Kasumi-1 (cell line): ENCODE results near the gene FRMD6.
A peak's percentile ranks its signal among the peaks of the same experiment; 100 is the strongest.
"Not testable (repeated sequence)": the region's sequence is repeated elsewhere in the genome, so short reads cannot be mapped to it uniquely, and the experiment has no call there.

Experiments
- DNase-seq, 2 experiments: peaks; one replicate each; lab custom pipeline; 2025; lab: John Stamatoyannopoulos, UW

FRMD6 gene

DNA sequence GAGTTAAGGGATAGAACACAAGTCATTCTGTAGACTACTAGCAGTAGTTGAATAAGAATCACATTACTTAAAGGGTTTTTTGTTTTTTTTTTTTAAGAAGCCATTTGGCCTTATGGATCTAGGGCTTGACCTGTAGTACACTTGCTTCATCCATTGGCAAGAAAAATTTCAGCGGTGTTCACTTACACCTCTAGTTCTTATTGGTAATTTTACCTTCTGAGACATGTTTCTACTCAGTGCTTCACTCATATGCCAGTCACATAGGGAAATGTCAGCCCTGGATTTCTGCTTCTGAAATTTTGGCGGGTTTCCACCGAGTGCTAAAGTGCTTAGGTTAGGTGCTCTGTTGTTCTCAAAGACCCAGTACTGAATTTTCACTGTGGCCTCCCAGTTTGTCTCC lies 72.9 kb downstream of the FRMD6 start:
- DNase-seq: no peak

DNA sequence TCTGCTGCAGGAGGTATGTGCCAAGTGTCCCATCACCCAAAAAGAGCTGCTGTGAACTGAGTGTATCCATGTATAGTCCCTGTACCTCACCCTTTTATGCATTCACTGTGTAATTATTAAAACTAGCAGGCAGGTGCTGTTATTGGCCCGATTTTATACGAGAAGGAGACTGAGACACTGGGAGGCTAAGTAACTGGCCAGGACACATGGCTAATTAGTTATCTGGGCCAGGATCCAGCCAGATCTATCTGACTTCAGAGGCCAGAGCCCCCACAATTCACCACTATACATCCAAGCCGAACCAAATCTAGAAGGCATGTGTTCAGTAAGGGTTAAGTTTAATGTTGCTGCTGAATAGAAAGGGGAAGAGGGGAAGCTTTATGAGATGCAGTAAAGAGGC lies 73.4 kb downstream of the FRMD6 start:
- DNase-seq: no peak

DNA sequence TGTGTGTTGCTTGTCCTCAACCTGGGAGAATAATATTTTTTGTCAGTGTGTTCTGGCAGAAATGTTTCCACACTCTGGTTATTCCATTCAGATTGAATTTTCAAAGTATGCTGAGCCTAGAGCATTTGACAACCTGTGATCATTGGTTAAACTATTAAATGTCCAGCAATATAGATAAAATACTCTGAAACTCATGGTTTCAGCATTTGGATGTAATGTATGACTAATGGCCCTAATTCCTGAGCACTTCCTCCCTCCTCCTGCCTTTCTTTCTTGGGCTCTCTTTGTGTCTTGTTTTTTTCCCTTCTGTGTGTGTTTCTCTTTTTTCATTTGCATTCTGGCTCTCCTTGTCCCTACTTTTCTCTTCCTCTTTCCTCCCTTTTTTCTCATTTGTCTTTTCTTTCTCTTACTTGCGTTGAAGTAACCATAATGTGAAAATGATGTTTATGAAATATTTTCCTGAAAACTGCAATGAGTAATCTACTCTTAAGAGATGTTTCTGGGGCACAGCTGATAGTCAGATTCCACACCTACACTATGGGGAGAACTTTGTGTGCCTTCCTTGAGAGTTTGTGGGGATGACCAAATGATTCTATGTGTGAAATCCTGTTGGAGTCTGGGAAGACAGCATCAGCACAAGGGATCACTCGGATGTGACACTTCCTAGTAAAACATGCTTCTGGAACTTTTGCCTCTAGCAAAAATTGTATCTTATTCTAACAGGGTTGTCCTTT lies 74.6 kb downstream of the FRMD6 start:
- no peak for DNase-seq

DNA sequence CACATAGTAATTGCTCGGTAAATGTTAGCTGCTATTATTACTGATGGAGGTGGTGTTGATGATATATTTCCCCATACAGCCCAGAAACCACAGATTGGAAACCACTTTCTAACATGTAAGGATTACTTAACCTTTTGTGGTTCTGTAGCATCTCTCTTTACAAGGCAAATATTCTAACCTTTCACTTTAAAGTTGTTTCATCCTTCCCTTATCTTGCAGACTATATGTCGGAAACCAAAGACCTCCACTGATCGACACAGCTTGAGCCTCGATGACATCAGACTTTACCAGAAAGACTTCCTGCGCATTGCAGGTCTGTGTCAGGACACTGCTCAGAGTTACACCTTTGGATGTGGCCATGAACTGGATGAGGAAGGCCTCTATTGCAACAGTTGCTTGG lies 75.8 kb downstream of the FRMD6 start:
- no peak for DNase-seq

DNA sequence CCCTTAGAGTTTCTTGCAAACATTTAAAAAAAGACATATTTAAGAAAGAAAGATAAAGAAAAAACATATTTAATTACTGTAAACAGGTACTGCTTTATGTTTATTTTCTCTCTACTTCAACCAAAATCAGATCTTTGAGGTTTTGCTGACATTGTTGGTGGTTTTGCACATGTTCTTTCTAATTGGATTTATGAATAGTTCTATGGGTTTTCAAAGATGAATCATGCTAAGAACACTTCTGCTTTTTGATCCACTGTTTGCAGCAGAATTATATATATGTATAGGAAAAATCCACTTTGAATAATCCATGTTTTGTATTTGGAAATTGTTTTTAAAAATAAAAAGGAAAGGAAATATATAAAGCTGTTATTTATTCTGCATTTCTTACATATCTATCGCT lies 78.4 kb downstream of the FRMD6 start:
- DNase-seq: peak in 1 of 2 experiments; percentile 36

DNA sequence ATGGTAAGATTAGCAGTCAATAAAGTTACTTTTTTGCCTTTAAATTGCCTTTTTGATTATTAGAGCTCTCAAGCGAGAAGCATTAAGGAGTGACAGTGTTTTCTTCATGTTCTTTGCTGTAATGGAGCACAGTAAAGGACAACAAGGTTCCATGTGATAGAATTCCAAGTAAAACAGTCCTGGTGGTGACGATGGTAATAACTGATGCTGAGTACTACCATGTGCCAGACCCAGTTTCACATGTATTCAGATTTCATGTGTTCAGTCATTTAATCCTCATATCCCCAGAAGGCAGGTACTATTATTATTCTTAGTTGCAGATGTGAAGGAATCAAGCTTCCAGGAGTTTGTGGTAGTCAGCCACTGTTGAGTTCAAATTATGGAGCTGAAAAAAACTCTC lies 79.0 kb downstream of the FRMD6 start:
- no peak for DNase-seq

DNA sequence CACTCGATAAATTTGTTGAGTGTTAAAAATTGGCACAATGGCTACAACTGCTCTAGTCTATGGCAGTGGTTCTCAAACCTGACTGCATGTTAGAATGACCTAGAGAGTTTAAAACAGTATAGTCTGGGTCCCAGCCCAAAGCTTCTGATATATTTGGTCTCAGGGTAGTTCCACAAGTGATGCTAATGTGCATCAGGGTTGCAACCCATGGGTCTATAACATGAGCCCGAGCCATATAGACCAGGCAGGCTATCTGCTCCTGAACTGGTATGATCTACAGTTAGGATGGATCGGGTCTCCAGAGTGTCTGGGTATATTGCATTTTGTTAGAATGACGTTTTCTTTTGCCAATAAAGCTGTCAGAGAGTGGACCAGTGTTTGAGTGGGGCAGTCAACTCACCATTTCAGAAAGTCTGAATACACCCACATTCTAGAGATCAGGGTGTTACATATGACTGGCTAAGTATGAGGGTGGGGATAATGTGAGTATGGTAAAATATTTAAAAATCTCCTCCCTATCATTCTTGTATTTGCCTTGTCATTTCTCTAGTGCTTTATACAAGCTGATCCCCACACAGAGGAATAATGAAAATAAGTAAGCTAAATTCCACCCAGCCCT lies 80.9 kb downstream of the FRMD6 start:
- DNase-seq: no peak

DNA sequence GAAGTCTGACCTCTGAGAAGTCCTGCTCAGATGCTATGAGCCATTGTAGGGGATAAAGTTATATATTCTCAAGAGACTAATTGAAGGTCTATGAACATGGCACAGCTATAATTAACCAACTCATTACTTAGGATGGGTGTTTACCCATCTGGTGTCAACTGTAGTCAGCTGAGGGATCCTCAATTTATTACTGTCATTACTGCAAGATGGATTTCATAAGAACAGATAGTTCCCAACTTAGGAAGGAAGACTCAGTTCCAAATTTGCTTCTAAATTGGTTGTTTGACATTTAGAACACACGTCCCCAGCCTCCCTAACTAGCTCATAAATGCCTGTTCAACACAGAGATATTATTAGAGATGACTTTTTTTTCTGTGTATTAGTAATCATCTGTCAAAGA lies 81.4 kb downstream of the FRMD6 start:
- no peak for DNase-seq

DNA sequence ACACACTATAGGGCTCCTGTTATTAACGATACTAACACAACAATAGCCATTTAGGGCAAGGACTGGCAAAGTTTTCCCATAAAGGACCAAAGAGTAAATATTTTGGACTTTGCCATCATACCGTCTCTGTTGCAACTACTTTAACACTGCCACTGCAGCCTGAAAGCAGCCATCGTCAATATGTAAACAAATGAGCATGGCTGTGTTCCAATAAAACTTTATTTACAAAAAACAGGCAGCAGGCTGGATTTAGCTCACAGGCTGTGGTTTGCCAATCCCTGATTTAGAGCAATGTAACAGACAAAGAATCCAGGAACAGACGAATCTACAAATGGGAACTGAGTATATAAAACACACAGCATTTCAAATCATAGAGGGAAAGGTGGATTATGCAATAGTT lies 84.1 kb downstream of the FRMD6 start:
- no peak for DNase-seq

DNA sequence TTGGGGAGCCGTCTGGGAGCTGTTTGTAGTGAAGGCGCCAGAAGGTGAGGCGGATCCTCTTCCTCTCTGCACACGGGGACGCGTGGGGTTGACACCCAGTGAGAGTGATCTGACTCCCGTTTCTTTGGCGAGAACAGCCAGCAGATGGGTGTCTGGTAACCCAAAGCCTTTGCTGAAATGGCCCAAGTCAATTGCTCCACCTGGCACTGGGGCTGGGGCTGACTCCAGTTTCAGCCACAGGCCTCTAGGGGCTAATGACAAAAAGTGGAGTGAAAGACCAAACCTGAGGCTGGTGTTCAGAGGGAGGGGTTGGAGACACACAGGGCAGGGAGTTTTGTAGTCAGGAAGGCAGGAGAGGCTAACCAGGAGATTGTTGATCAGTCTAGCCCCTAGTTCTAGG lies 87.0 kb downstream of the FRMD6 start:
- no peak for DNase-seq

DNA sequence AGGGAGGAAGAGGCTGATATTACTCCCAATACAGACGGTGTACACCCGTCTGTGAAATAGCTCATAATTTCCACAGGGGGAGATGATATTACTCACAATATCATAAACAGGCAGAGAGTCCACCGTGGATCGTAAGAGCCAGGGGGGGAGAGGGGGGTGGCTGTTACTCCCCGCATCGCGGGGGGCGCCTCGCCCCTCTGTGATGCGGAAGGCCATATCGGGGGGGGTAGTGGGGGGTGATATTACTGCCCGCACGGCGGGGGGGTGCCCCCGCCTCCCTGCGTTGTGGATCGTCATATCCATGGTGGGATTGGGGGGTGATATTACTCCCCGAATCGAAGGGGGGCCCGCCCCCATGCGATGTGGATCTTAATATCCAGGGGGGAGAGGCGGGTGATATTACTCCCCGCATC lies 91.9 kb downstream of the FRMD6 start:
- no peak for DNase-seq

DNA sequence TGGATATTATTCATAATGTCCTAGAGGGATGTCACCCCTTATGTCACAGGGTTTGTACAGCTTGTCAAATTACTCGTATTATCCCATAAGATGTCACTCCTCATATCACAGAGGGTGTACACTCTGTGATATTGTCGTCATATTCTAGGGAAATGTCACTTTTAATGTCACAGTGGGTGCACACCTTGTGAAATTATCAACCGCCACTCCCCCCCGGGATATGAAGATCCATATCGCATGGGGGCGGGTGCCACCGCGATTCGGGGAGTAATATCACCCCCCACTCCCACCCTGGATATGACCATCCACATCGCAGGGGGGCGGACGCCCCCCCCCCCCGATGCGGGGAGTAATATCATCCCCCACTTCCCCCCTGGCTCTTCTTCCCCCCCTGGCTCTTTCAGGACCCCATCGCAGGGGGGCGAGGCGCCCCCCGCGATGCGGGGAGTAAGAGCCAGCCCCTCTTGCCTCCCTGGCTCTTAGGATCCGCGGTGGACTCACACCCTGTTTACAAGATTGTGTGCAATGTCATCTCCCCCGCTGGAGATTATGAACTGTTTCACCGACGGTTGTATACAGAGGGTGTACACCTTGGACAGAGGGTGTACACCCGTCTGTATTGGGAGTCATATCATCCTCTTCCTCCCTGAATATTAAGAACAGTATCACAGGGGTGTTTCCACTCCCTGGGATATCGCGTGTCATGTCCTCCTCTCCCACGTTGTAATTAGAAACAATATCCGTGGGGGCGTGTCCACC lies 92.8 kb downstream of the FRMD6 start:
- no peak for DNase-seq

DNA sequence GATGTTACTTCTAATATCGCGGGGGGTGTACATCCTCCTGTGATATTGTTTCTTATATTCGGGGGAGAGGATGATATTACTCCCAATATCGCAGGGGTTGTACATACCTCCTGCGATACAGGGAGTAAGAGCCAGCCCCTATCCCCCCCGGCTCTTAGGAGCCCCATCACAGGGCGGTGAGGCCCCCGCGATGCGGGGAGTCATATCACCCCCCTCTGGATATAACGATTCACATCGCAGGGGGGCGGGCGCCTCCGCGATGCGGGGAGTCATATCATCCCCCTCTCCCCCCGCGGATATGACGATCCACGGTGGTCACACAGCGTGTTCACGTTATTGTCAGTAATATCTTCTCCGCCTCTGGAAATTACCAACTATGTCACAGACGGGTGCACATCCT lies 95.1 kb downstream of the FRMD6 start:
- not testable (repeated sequence) for DNase-seq

DNA sequence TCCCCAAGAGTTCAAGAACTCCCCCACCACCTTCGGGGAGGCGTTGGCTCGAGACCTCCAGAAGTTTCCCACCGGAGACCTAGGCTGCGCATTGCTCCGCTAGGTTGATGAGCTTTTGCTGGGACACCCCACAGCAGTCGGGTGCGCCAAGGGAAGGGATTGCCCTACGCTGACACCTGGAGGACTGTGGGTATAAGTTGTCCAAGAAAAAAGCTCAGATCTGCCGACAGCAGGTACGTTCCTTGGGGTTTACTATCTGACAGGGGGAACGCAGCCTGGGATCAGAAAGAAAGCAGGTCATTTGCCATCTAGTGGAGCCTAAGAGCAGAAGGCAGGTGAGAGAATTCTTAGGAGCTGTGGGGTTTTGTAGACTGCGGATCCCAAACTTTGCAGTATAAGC lies 98.8 kb downstream of the FRMD6 start:
- no peak for DNase-seq

DNA sequence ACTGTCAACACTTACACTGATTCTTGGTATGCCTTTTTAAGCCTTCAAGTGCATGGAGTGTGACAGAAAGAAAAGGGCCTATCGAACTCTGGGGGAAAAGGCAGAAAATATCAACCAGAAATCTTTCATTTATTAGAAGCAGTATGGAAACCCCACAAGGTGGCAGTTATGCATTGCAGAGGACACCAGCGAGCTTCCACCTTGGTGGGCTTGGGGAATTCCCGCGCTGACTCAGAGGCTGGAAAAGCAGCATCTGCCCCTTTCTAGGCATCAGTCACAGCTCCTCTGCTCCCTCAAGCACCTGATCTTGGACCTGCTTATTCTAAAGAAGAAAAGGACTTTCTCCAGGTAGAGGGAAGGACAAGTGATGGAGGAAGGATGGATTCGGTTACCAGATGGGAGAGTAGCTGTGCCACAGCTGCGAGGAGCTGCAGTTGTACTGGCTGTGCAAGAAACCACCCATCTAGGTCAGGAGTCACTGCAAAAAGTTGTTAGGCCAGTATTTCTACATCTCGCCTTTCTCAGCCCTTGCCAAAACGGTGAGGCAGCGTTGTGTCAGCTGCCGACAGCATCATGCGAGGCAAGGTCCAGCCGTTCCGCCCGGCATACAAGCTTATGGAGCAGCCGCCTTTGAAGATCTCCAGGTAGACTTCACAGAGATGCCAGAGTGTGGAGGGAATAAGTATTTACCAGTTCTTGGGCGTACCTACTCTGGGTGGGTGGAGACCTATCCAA lies 100.1 kb downstream of the FRMD6 start:
- DNase-seq: not testable (repeated sequence)

DNA sequence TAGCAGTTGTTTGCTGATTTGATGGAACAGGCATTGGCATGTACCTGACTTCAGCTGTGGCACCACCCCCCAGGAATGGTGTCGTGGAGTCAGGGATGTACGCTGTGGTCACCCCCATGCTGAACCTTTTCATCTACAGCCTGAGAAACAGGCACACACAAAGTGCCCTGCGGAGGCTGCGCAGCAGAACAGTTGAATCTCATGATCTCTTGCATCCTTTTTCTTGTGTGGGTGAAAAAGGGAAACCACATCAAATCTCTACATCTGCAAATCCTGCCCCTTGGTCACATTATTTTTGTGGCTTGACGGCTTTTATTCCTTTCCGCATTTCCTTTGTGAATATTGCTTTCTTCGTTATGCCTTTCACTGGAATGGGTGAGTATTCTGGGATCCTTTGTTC lies 106.0 kb downstream of the FRMD6 start:
- DNase-seq: not testable (repeated sequence)

DNA sequence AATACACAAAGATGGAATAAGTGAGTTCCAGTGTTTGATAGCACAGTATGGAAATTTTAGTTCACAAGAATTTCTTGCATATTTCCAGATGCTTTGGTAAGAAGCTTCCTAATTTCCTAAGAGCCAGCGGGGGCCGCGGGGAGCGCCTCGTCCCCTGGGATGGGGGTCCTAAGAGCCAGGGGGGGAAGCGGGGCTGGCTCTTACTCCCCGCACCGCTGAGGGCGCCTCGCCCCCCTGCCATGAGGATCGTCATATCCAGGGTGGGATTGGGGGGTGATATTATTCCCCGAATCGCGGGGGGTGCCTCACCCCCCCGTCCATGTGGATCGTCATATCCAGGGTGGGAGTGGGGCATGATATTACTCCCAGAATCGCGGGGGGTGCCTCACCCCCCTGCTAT lies 108.2 kb downstream of the FRMD6 start:
- no peak for DNase-seq

DNA sequence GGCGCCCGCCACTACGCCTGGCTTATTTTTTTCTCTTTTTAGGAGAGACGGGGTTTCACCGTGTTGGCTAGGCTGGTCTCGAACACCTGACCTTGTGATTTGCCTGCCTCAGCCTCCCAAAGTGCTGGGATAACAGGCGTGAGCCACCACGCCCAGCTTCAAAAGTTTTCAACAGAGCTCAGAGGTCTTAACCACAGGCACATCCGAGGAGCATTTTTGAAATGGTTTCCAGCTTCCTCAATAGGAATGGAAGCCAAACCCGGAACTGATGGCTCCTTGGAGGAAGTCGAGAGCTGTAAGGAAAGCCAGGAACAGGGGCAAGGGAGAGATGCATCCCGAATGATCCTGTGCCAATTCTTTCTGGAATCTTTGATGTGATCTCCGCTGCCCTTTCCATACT lies 114.0 kb downstream of the FRMD6 start:
- not testable (repeated sequence) for DNase-seq

DNA sequence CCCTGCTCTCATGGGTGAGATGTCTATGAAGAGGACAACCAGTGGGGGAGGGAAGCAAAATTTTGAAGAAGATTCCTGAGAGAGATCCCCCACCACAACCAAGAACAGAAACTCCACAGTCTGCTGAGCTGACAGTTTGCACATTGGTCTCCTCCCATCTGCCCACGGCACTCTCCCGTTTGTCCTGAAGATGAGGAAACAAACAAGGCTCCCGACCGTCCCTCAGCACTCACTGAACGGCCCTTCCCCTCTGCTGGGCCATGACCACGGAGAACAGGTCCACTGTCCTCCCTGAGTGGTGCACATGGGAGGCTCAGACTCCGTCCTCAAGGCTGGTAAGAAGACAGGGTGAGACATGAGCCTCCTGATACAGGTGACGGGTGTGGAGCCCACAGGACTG lies 114.9 kb downstream of the FRMD6 start:
- not testable (repeated sequence) for DNase-seq

DNA sequence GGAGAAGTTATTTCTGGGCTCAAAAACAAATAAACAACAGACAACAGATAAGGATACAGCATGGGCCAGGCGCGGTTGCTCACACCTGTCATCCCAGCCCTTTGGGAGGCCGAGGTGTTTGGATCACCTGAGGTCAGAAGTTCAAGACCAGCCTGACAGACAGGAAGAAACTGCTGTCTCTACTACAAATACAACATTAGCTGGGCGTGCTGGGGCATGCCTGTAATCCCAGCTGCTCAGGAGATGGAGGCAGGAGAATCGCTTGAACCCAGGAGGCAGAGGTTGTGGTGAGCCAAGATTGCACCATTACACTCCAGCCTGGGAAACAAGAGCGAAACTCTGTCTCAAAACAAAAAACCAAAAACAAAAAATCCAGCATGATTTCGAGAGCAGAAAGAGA lies 117.6 kb downstream of the FRMD6 start:
- not testable (repeated sequence) for DNase-seq

DNA sequence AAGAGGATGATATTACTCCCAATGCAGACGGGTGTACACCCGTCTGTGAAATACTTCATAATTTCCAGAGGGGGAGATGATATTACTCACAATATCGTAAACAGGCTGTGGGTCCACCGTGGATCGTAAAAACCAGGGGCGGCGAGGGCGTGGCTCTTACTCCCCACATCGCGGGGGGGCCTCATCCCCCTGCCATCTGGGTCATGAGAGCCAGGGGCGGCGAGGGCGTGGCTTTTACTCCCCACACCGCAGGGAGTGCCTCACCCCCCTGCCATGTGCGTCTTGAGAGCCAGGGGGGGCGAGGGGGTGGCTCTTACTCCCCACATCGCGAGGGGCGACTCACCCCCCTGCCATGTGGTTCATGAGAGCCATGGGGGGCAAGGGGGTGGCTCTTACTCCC lies 122.5 kb downstream of the FRMD6 start:
- DNase-seq: no peak

DNA sequence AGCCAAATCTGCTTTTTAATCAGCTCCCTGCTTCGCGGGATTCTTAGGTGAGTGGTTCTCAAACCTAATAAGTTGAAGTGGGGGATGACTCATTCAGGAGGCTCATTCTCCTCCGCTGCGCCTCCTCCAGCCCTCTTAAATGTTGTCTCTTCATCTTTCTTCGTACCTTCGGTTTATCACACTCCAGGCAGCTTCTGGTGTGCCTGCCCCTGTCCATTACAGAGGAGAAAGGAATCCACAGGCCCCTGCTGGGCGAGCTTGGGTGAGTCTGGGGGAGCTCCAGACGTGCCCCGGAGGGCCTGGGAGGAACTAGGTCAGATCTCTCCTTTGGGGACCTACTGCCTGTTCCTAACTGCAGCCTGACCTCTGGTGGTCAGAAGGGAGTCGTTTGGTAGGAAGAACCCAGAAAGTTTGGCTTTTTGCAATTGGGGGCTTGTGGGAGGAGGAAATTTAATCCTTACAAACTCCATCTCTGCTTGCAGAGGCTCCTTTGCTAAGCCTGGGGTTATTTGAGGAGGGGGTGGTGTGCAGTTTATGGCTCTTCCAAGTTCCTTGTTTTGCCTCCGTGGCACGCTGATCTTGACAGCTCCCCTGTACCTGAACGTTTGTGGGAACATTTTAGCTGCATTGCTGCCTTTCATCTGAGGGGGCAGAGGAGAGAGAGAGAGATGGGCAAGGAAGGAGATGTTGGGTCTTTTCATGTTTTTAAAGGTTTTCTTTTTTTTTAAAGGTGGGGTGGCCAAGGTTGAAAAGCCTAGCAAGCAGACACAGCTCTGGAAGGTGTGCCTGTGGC lies 124.6 kb downstream of the FRMD6 start:
- DNase-seq: peak; percentile 84 to 88
